HFF-Myc (cell line): ENCODE measurements around the gene JMJD4.

Experiments used
- DNase-seq: peaks from one replicate; pipeline ENCODE4 v3.0.0-alpha.2; 2011; ENCODE audit warnings: low read depth; ENCODE audit errors: extremely low read depth
- H3K4me3 ChIP-seq: replicated peaks from 2 replicates; pipeline ENCODE4 v1.5.1; 2011; ENCODE audit warnings: low read depth, mild to moderate bottlenecking, control low read depth, low read length
- TF ChIP-seq, protein P1 (sequence below): IDR thresholded peaks from 2 replicates; pipeline ENCODE4 v1.5.1; 2012; ENCODE audit warnings: mild to moderate bottlenecking, low read depth, low read length, control low read depth; ENCODE audit errors: missing control alignments

The JMJD4 gene

DNA sequence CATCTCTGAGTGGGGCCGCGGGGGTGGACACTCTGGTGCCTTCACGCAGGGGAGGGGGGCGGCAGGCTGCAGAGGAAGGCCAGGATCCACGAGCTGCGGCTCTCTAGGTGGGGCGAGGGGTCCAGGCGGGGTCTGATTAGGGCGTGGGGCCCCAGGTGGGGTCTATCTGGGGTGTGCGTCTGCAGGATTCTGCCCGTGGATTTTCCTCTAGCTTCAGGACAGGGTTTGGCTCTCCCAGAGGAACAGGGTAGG is 6.3 kb downstream of the JMJD4 start:
- TF ChIP-seq, protein P1, sequence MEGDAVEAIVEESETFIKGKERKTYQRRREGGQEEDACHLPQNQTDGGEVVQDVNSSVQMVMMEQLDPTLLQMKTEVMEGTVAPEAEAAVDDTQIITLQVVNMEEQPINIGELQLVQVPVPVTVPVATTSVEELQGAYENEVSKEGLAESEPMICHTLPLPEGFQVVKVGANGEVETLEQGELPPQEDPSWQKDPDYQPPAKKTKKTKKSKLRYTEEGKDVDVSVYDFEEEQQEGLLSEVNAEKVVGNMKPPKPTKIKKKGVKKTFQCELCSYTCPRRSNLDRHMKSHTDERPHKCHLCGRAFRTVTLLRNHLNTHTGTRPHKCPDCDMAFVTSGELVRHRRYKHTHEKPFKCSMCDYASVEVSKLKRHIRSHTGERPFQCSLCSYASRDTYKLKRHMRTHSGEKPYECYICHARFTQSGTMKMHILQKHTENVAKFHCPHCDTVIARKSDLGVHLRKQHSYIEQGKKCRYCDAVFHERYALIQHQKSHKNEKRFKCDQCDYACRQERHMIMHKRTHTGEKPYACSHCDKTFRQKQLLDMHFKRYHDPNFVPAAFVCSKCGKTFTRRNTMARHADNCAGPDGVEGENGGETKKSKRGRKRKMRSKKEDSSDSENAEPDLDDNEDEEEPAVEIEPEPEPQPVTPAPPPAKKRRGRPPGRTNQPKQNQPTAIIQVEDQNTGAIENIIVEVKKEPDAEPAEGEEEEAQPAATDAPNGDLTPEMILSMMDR = no peak
- DNase-seq = no peak
- H3K4me3 ChIP-seq = peak overlapping the region; percentile 46

DNA sequence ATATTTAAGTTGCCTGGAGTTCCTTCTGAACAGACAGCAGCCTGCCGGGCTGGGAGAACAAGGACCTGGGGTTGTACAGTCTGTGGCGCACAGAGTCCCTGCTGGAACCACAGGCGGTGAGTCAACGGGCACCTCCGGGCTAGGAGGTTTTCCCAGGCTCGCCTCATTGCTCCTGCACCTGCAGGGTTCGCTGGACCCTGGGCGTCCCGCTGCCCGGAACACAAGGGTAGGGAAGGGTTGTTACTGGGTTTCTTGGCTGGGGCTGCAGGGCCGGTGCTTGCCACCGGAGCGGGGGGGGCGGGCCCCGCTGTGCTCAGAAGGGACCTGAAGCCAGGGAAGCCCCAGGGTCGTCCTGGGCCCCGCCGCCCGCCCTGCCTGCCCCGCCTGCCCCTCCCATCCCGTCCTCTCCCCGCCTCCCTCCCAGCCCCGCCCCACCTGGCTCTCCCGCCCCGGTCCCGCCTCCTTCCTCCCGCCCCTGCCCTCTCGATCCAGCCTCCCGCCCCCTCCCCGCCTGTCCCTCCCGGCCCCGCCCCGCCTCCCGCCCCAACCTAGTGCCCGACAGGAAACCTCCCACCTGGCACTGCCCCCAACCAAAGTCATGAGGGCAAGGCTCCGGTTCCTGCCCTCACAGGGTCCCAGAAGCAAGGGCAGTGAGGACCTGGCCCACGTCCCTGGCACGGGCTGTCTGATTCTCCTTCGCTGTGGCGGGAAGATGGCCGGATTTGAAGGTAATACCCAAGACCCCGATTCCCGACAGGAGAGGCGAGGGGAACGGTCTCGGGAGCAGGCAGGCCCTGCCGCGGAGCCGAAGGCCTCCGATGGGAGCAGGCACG is 6.8 kb downstream of the JMJD4 start:
- H3K4me3 ChIP-seq = peak overlapping the region; percentile 46
- TF ChIP-seq, protein P1 = no peak
- DNase-seq = peak; percentile 24

DNA sequence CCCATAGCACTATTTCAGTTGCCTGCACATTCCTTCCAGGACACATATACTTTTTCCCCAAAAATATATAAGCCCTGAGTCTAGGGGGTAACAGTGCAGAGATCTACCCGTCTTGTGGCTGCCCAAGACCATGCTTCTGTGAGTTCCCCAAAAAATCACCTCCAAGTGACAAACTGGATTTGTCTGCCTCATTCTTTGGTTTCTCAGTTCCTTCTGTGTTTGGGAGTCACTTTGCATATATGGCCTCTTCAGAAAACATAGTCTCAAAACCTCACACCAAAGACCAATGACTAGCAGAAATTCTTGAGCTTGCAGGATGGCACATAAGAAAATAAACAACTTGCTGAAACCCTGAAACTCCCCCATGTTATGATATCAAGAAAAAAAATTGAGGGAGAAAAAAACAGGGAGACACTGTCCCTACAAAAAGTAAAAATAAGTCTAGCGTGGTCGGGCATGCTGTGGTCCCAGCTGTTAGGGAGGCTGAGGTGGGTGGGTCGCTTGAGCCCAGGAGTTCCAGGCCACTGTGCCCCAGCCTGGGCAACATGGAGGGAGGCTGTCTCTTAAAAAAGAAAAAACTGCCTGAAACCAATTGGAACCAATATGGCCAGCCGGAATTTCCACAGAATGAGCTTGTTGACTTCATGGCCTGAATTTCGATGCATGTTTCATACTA is 8.0 kb downstream of the JMJD4 start:
- no peak for DNase-seq
- TF ChIP-seq, protein P1 = no peak
- no peak overlapping the region for H3K4me3 ChIP-seq

DNA sequence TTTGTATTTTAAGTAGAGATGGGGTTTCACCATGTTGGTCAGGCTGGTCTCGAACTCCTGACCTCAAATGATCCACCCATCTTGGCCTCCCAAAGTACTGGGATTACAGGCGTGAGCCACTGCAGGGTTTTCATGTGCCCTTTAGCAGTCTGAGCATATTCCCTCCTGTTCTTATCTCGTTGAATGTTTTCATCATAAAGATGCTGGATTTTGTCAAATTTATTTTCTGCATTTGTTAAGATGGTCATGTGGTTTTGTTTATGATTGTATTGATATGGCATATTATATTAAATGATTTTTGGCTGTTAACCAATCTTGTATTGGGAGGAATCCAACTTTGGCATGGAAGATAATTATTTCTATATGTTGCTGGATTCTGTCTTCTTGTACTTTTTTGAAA is 8.8 kb downstream of the JMJD4 start:
- TF ChIP-seq, protein P1 = no peak
- no peak overlapping the region for H3K4me3 ChIP-seq
- DNase-seq = no peak

DNA sequence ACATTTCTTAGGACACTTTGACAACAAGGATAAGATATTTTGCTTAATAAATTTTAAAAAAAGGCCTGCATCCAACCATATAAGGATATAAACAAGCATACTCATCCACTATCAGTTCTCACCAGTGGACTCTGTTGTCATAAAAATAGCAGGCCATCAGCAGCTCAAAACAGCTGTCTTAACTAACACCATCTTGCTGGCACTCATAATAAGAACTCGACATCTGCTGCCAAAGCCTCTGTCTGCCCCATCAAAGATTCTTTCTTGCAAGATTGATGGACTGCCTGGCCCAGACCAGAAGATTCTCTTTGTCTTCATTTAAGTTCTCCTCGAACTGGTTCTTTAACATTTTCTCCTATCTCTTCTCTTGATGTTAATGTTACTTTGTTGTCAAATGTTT is 10.1 kb downstream of the JMJD4 start:
- no peak for DNase-seq
- TF ChIP-seq, protein P1 = no peak
- H3K4me3 ChIP-seq = no peak overlapping the region

DNA sequence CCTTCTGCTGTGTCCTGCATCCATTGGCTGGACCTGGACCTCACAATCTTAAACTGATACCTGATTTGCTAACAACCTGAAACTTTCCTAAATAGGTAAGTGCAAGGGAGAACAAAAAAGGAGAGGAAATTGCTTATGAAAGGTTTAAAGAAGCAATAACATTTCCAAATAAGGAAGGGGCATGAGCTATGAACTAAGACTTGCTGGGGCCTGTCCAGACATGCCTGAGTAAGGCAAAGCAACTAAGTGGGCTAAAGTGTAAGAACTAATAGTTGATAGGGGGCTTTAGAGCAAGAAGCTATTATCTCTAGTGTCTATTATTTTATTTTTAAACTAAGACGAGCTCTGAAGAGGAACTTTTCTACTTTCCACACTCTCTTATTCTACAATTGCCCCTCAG is 11.6 kb downstream of the JMJD4 start:
- H3K4me3 ChIP-seq = no peak overlapping the region
- TF ChIP-seq, protein P1 = no peak
- peak; percentile 19 for DNase-seq
